Erythroblast (primary cell): ENCODE results near the gene SIL1.

ENCODE experiments used
- GATA1 ChIP-seq: IDR thresholded peaks from 2 replicates; pipeline ENCODE4 v1.6.1; 2011; ENCODE audit warnings: low read depth, mild to moderate bottlenecking, control low read depth, low read length, moderate library complexity
- POLR2A ChIP-seq: IDR thresholded peaks from 2 replicates; pipeline ENCODE4 v1.6.1; 2011; ENCODE audit warnings: mild to moderate bottlenecking, low read length

- TF ChIP-seq POLR2A (no peak), GATA1 (no peak)
Observed at GRCh38 chr5:139075066-139076050, 122.8 kb downstream of the SIL1 start.
